SIG-M5 (cell line): ENCODE measurements around the gene PUS7L.
"Not testable (repeated sequence)": the region's sequence is repeated elsewhere in the genome, so short reads cannot be mapped to it uniquely, and the experiment has no call there.

Experiments
- DNase-seq: peaks from one replicate; lab custom pipeline; 2025; lab: John Stamatoyannopoulos, UW

PUS7L gene

GRCh38 chr12:43749016-43749415 lies 9.6 kb downstream of the PUS7L start:
- DNase-seq, result no peak

GRCh38 chr12:43744826-43745225 lies 13.8 kb downstream of the PUS7L start:
- no peak for DNase-seq

GRCh38 chr12:43742106-43742505 lies 16.5 kb downstream of the PUS7L start:
- no peak for DNase-seq

- no peak for DNase-seq
These were observed 18.0 kb downstream of the PUS7L start for GRCh38 chr12:43740511-43741100.

GRCh38 chr12:43737646-43738045 lies 20.9 kb downstream of the PUS7L start:
- DNase-seq, result no peak

GRCh38 chr12:43736927-43737440 lies 21.6 kb downstream of the PUS7L start:
- DNase-seq, result no peak

- DNase-seq, result no peak
These were observed 24.9 kb downstream of the PUS7L start for GRCh38 chr12:43733687-43734086.

GRCh38 chr12:43730283-43730682 lies 28.3 kb downstream of the PUS7L start:
- DNase-seq, result no peak

- no peak for DNase-seq
These were observed 29.9 kb downstream of the PUS7L start for GRCh38 chr12:43728698-43729097.

- DNase-seq, result no peak
These were observed 30.5 kb downstream of the PUS7L start for GRCh38 chr12:43728117-43728516.

- DNase-seq, result no peak
These were observed 35.5 kb downstream of the PUS7L start for GRCh38 chr12:43723134-43723533.

GRCh38 chr12:43722621-43723020 lies 36.0 kb downstream of the PUS7L start:
- no peak for DNase-seq

GRCh38 chr12:43711348-43711747 lies 47.2 kb downstream of the PUS7L start:
- no peak for DNase-seq

GRCh38 chr12:43703772-43704171 lies 54.8 kb downstream of the PUS7L start:
- not testable (repeated sequence) for DNase-seq

- DNase-seq, result not testable (repeated sequence)
These were observed 57.4 kb downstream of the PUS7L start for GRCh38 chr12:43701194-43701593.

GRCh38 chr12:43696154-43696553 lies 62.4 kb downstream of the PUS7L start:
- no peak for DNase-seq

- DNase-seq, result no peak
These were observed 63.7 kb downstream of the PUS7L start for GRCh38 chr12:43694879-43695278.

GRCh38 chr12:43692064-43692463 lies 66.5 kb downstream of the PUS7L start:
- no peak for DNase-seq

- not testable (repeated sequence) for DNase-seq
These were observed 73.1 kb downstream of the PUS7L start for GRCh38 chr12:43685491-43685890.

GRCh38 chr12:43676183-43676813 lies 82.3 kb downstream of the PUS7L start:
- no peak for DNase-seq

GRCh38 chr12:43675048-43675904 lies 83.3 kb downstream of the PUS7L start:
- DNase-seq, result no peak

- no peak for DNase-seq
These were observed 89.2 kb downstream of the PUS7L start for GRCh38 chr12:43669373-43669772.
